K562 (cell line): ENCODE measurements around the gene ZNF112. TPM values are rescaled to one million over a fixed set of nuclear protein-coding genes. Genes with fewer than 3 reads are reported as not detected.

Experiments used
- ATAC-seq: fragments of 200-7000 bp; cut with Tn5 transposase; 3 replicates; pipeline ENCODE4 v1.9.1; 2020; ENCODE audit warnings: moderate library complexity
- BruUV-seq: library from RNA; stranded (reverse); fragments of 400-500 nt; replicated peaks from 2 replicates; lab custom pipeline; 2021; lab: Mats Ljungman, UMichigan
- CTCF ChIA-PET: fragments of 300-600 bp; formaldehyde crosslinking; extraction: SDS; loops from one replicate; lab custom pipeline; 2021; ENCODE audit warnings: low intra/inter-chr PET ratio; lab: Yijun Ruan, JAX
- POLR2A ChIA-PET: fragments of 300-600, 350-650 bp; sonication (Branson Sonifier 250); formaldehyde crosslinking; extraction: SDS; loops from one replicate; lab custom pipeline; 2021; ENCODE audit warnings: antibody characterized with exemption, inconsistent platforms; lab: Yijun Ruan, JAX
- DNase-seq, 4 experiments: peaks; one replicate each; pipeline versions ENCODE4 v3.0.0 to v3.0.0-alpha.2; 2011 to 2018; ENCODE audit warnings: low spot score in 3 of 4, mixed read lengths in 3 of 4; ENCODE audit errors: extremely low read depth in 1 of 4
- FAIRE-seq: peaks from 2 replicates; lab custom pipeline; 2011; peaks lifted over from hg19 to GRCh38; lab: Jason Lieb, UNC
- H2AFZ ChIP-seq: 2 replicates; pipeline ENCODE4 v1.6.0; 2011; ENCODE audit warnings: low read depth, low read length, control low read depth, inconsistent platforms
- H3K27ac ChIP-seq: fragments of 200-600 bp; 3 replicates; pipeline ENCODE4 v1.8.0; 2011; ENCODE audit warnings: low read depth, mild to moderate bottlenecking, control low read depth, inconsistent platforms, low read length, moderate library complexity, mixed read lengths; ENCODE audit errors: extremely low read depth
- H3K27me3 ChIP-seq, 2 experiments: fragments of 300-600 bp in 1 of 2; 2 replicates in 1 of 2; 3 replicates in 1 of 2; pipeline versions ENCODE4 v1.6.0 to v1.8.0; 2011; ENCODE audit warnings: inconsistent platforms in 2 of 2, low read length in 2 of 2, mild to moderate bottlenecking in 1 of 2, mixed read lengths in 1 of 2, moderate library complexity in 1 of 2; ENCODE audit not compliant: control insufficient read depth in 2 of 2, insufficient read depth in 2 of 2
- H3K36me3 ChIP-seq: fragments of 300-600 bp; 3 replicates; pipeline ENCODE4 v1.8.0; 2011; ENCODE audit warnings: mild to moderate bottlenecking, low read length, inconsistent platforms; ENCODE audit not compliant: control insufficient read depth, insufficient read depth
- H3K4me1 ChIP-seq, 2 experiments: fragments of 200-600 bp in 1 of 2; replicated peaks in 1 of 2; 2 replicates in 1 of 2; 3 replicates in 1 of 2; pipeline versions ENCODE4 v1.5.1 to v1.8.0; 2011; ENCODE audit warnings: inconsistent platforms in 2 of 2, low read length in 2 of 2, mild to moderate bottlenecking in 1 of 2, mixed read lengths in 1 of 2, moderate library complexity in 1 of 2; ENCODE audit not compliant: control insufficient read depth in 2 of 2, insufficient read depth in 2 of 2
- H3K4me2 ChIP-seq: 2 replicates; pipeline ENCODE4 v1.6.1; 2011; ENCODE audit warnings: low read length, control low read depth, inconsistent platforms, mixed read lengths; ENCODE audit not compliant: insufficient read depth
- H3K4me3 ChIP-seq: fragments of 200-600 bp; sonication (generic), shearing (Covaris generic); 2 replicates; pipeline ENCODE4 v1.5.1; 2016; ENCODE audit warnings: control low read depth, inconsistent platforms
- H3K79me2 ChIP-seq: fragments of 200-600 bp; 3 replicates; pipeline ENCODE4 v1.8.0; 2011; ENCODE audit warnings: low read length, inconsistent platforms; ENCODE audit not compliant: control insufficient read depth, insufficient read depth
- H3K9ac ChIP-seq, 2 experiments: 2 replicates each; pipeline versions ENCODE4 v1.6.0 to v1.6.1; 2011; ENCODE audit warnings: low read depth in 2 of 2, low read length in 2 of 2, control low read depth in 1 of 2, inconsistent platforms in 1 of 2, mild to moderate bottlenecking in 1 of 2, mixed read lengths in 1 of 2; ENCODE audit not compliant: insufficient read depth in 1 of 2
- H3K9me1 ChIP-seq: one replicate; pipeline ENCODE4 v1.6.0; 2011; ENCODE audit warnings: inconsistent platforms, mild to moderate bottlenecking, low read length, moderate library complexity; ENCODE audit not compliant: control insufficient read depth, insufficient read depth
- H3K9me3 ChIP-seq: replicated peaks from 2 replicates; pipeline ENCODE4 v1.5.1; 2011; ENCODE audit warnings: low read depth, low read length, inconsistent platforms; ENCODE audit not compliant: control insufficient read depth, insufficient read depth
- H4K20me1 ChIP-seq: replicated peaks from 2 replicates; pipeline ENCODE4 v1.6.1; 2011; ENCODE audit warnings: low read length, inconsistent platforms, mixed read lengths; ENCODE audit not compliant: control insufficient read depth, insufficient read depth
- BRF1 ChIP-seq: IDR thresholded peaks from 3 replicates; pipeline ENCODE4 v1.6.1; 2011; ENCODE audit warnings: borderline replicate concordance, mild to moderate bottlenecking; ENCODE audit not compliant: insufficient read length; ENCODE audit errors: extremely low read depth
- CREM ChIP-seq: IDR thresholded peaks from 2 replicates; pipeline ENCODE4 v1.6.1; 2014; ENCODE audit warnings: antibody characterized with exemption, low read depth
- NEUROD1 ChIP-seq: fragments of 150-350 bp; IDR thresholded peaks from 2 replicates; pipeline ENCODE4 v1.6.1; 2014; ENCODE audit warnings: borderline replicate concordance, low read length, low read depth; ENCODE audit not compliant: partially characterized antibody
- NUFIP1 ChIP-seq: fragments of 450-650 bp; IDR thresholded peaks from 2 replicates; pipeline ENCODE4 v1.6.1; 2018; ENCODE audit not compliant: partially characterized antibody
- PHF21A ChIP-seq: fragments of 450-650 bp; IDR thresholded peaks from 2 replicates; pipeline ENCODE4 v1.6.1; 2017; ENCODE audit warnings: low read depth, borderline replicate concordance
- POLR2G ChIP-seq: fragments of 200-400 bp; formaldehyde crosslinking; IDR thresholded peaks from 2 replicates; pipeline ENCODE4 v1.6.1; 2017; ENCODE audit warnings: low read depth, mild to moderate bottlenecking, antibody characterized with exemption, low read length, moderate library complexity
- PURB ChIP-seq: sonication (generic); formaldehyde crosslinking; IDR thresholded peaks from 2 replicates; pipeline ENCODE4 v1.9.0; 2021; ENCODE audit warnings: low read depth, mild to moderate bottlenecking, missing genetic modification reagents
- RBM14 ChIP-seq: fragments of 200-400 bp; formaldehyde crosslinking; IDR thresholded peaks from 2 replicates; pipeline ENCODE4 v1.6.1; 2018; ENCODE audit warnings: low read depth, mild to moderate bottlenecking, low read length, moderate library complexity, borderline replicate concordance; ENCODE audit not compliant: insufficient read depth
- TEAD4 ChIP-seq, 2 experiments: sonication (generic) in 1 of 2; formaldehyde crosslinking in 1 of 2; IDR thresholded peaks; 2 replicates each; pipeline versions ENCODE4 v1.6.1 to v1.8.0; 2012 to 2022; ENCODE audit warnings: borderline replicate concordance in 1 of 2, inconsistent platforms in 1 of 2, low read length in 1 of 2, mild to moderate bottlenecking in 1 of 2, missing genetic modification reagents in 1 of 2
- THAP12 ChIP-seq: fragments of 250-450 bp; sonication (Bioruptor Pico); IDR thresholded peaks from 2 replicates; pipeline ENCODE4 v1.9.0; 2021; ENCODE audit warnings: mild to moderate bottlenecking, inconsistent platforms
- ZC3H8 ChIP-seq: fragments of 450-650 bp; IDR thresholded peaks from 2 replicates; pipeline ENCODE4 v1.6.1; 2017
- ZNF133 ChIP-seq: fragments of 250-450 bp; sonication (Bioruptor Pico); IDR thresholded peaks from 2 replicates; pipeline ENCODE4 v1.4.0; 2020; ENCODE audit warnings: mild to moderate bottlenecking
- ZNF140 ChIP-seq: fragments of 250-450 bp; sonication (Bioruptor Pico); IDR thresholded peaks from 2 replicates; pipeline ENCODE4 v1.8.0; 2021; ENCODE audit warnings: moderate library complexity, mild to moderate bottlenecking, inconsistent platforms
- ZNF695 ChIP-seq: fragments of 450-650 bp; formaldehyde crosslinking; IDR thresholded peaks from 2 replicates; pipeline ENCODE4 v1.4.0; 2020; ENCODE audit warnings: mild to moderate bottlenecking, moderate library complexity
- WGBS: fragments of 100-300 bp; shearing (Covaris generic); methylation state at CpG from one replicate; pipeline ENCODE4 v1.1.6; 2016; ENCODE audit warnings: low coverage, mixed read lengths; ENCODE audit not compliant: insufficient coverage; ENCODE audit errors: missing lambda C conversion rate; 5-methylcytosine and 5-hydroxymethylcytosine counted together
- in situ Hi-C: fragments of 300-500 bp; cut with MboI; formaldehyde crosslinking; loops from 4 replicates; pipeline ENCODE4 v1.15.0; 2018; ENCODE audit warnings: inconsistent platforms, mixed read lengths
- intact Hi-C: fragments of 100-400 bp; cut with micrococcal nuclease; formaldehyde crosslinking; loops from 2 replicates; pipeline ENCODE4 v1.14.2; 2022
- polyA plus RNA-seq, 8 experiments: library from polyadenylated mRNA; depleted of rRNA in 4 of 8; stranded (reverse) in 5 of 8; unstranded in 3 of 8; fragments of >200 nt; fragmentation: Nextera tagmentation in 2 of 8; fragmentation: Illumina TruSeq in 1 of 8; extraction: Ambion mirVana in 2 of 8; extraction: Trizol in 1 of 8; gene quantifications; 2 replicates each; pipeline versions ENCODE4 v1.2.1 to v1.2.3, GENCODE V29; 2011 to 2014; ENCODE audit warnings: inconsistent platforms in 1 of 8, missing spikeins in 1 of 8
- total RNA-seq, 7 experiments: library from RNA; depleted of rRNA in 6 of 7; stranded (reverse); fragments of >200 nt in 6 of 7; fragmentation: Illumina TruSeq in 2 of 7; extraction: Trizol in 2 of 7; gene quantifications; 2 replicates each; pipeline versions ENCODE4 v1.2.1 to v1.2.3, GENCODE V29; 2011 to 2021; ENCODE audit warnings: low replicate concordance in 1 of 7

Gene ZNF112
- total and polyA plus RNA-seq, 9 of the 15 experiments (the other 6 are each of a cell fraction or from before 2014, with no cell fraction given) = 0.21 to 1.3 (median 0.61) TPM

GRCh38 chr19:44374789-44375188 is 18.3 kb upstream of the ZNF112 start:
- POLR2A ChIA-PET = no interaction called here
- no peak for ATAC-seq
- 0% methylated on average over 2 of the region's 2 CpGs for WGBS
- BruUV-seq = no TSS peak
- CTCF ChIA-PET = no interaction called here
- Histone ChIP-seq H3K27me3 (no peaks in the 10 kb centered on the region), H3K9me3 (no peaks in the 10 kb centered on the region), H3K36me3 (no peaks in the 10 kb centered on the region), H3K4me1 (no peaks in the 10 kb centered on the region), H2AFZ (no peak overlapping the region), H3K4me3 (no peak overlapping the region), H3K9me1 (no peaks in the 10 kb centered on the region), H4K20me1 (no peaks in the 10 kb centered on the region), H3K27ac (no peak overlapping the region), H3K79me2 (no peaks in the 10 kb centered on the region), H3K9ac (no peak overlapping the region), H3K4me2 (no peak overlapping the region)
- intact Hi-C loops (no loop called here), in situ Hi-C loops (no loop called here)
- TF ChIP-seq POLR2G (no peak), THAP12 (CRISPR knock-in tag) (no peak), RBM14 (no peak), PURB (no peak), TEAD4 (IDR thresholded peaks at IDR 0.05; ENCODE audit: low read length) (no peak), TEAD4 (CRISPR knock-in tag; IDR thresholded peaks at IDR 0.05; ENCODE audit: borderline replicate concordance) (no peak), ZNF695 (CRISPR knock-in tag) (no peak), ZNF140 (CRISPR knock-in tag) (no peak), PHF21A (no peak), BRF1 (no peak), NEUROD1 (no peak), ZC3H8 (no peak), CREM (no peak), NUFIP1 (no peak), ZNF133 (CRISPR knock-in tag) (no peak)
- DNase-seq = no peak
- FAIRE-seq = no peak
